Measurements from ENCODE around the gene VPS13D.

Gene VPS13D

DNA sequence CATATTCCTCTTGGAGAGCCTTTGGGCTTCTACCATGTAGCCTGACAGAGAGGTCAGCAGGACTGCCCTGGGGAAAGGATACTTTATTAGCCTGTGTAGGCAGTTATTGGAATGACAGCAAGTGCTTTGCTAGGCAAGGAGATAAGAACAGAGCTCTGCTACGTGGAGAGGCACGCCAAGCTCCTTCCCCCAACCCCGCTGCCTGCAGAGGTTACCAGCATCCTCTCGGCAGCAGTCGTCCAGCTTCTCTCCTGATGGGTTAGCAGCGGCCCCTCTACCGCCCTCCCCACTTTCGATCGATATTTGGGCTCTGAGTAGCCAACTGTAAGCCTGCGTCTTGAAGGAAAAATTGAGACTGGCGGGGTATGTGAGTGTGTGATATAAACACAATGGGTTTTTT lies 265.9 kb downstream of the VPS13D start:
- no peak for DNase-seq (ENCODE audit: low spot score)

- no peak for DNase-seq (ENCODE audit: low spot score)
Observed at GRCh38 chr1:12496154-12496961, 266.5 kb downstream of the VPS13D start.

- no peak for DNase-seq (ENCODE audit: low spot score)
Observed at GRCh38 chr1:12499539-12500240, 269.9 kb downstream of the VPS13D start.

- no peak for DNase-seq (ENCODE audit: low spot score)
Observed at GRCh38 chr1:12501661-12502060, 271.8 kb downstream of the VPS13D start.

- DNase-seq (ENCODE audit: low spot score): no peak
Observed at GRCh38 chr1:12502336-12503109, 272.7 kb downstream of the VPS13D start.

DNA sequence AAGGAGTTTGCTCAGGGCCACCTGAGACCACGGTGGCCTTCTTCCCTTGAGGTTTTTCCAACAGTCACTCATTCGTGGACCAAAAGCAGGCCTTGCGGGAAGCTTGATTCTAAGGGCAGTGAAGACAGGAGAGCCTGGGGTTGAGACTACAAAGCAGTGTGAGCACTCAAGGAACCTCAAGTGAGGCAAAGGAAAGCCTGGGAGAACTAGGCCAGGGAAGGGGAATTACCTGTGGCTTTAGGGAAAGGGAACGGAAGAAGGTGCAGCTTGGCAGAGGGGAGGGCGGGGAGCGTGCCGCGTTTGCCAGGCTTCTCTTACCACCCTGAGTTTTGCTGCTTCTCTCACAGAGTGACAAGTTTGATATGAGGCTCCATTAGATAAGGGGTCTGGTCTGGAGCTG lies 273.9 kb downstream of the VPS13D start:
- no peak for DNase-seq (ENCODE audit: low spot score)

GRCh38 chr1:12504601-12505000 lies 274.8 kb downstream of the VPS13D start:
- no peak for DNase-seq (ENCODE audit: low spot score)

GRCh38 chr1:12505231-12505630 lies 275.4 kb downstream of the VPS13D start:
- no peak for DNase-seq (ENCODE audit: low spot score)

GRCh38 chr1:12505639-12506280 lies 275.9 kb downstream of the VPS13D start:
- DNase-seq (ENCODE audit: low spot score): no peak

- DNase-seq (ENCODE audit: low spot score): no peak
Observed at GRCh38 chr1:12506281-12507280, 276.8 kb downstream of the VPS13D start.

- DNase-seq (ENCODE audit: low spot score): no peak
Observed at GRCh38 chr1:12507631-12508030, 277.8 kb downstream of the VPS13D start.

- no peak for DNase-seq (ENCODE audit: low spot score)
Observed at GRCh38 chr1:12508849-12509248, 279.0 kb downstream of the VPS13D start.

DNA sequence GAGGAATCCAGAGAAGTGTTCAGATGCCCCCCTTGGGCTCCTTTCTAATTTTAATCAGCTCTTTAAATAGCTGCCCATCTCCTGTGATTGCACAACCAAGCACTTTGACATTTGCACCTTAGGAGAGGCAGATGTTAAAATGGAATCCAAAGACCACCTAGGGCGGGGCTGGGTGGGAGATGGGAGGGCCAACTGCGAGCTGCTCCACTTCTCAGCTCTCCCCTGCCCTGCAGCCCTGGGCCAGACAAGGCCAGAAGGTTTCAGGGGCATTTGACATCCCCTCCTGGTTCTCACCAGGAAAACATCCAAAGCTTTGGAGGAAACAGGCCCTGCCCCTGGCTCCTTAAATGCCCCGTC lies 281.3 kb downstream of the VPS13D start:
- no peak for DNase-seq (ENCODE audit: low spot score)

DNA sequence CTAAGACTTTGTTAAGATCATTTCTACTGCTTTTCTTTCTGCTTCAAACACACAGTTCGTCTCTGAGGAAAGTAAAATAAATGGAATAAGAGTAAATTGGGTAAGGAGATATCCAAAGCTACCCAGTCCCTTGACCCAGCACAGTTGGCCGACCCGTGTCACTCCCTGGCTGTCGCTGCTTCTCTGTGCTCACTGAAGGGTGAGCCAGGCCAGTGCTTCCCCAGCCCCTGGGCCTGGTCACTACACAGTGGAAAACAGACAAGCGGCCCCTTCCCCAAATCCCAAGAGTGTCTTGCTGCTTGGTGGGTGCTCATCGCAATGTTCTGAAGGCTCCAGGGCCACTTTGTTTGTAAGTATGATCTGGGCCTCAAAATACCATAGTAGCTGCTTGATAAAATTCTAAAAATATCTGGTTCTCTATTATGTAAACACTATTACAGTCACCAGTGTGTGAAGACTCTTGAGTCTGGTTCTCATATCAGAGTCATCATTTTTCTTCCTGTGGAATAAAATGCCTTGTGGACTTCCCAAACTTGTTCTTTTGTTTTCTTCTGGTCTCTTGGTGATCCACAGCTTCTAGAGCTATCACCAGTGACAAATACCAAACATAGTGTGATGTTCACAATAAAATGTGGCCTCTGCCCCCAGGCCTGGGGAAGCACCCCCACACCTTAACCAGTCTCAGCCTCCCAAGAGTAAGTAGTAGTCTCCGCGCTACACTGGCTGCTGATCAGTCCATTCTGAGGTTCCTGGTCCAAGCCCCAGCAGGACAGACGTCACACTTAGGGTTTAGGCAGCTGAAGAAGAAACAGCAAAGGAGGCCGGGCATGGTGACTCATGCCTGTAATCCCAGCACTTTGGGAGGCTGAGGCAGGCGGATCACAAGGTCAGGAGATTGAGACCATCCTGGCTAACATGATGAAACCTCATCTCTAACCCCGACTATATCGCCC lies 282.0 kb downstream of the VPS13D start:
- DNase-seq (ENCODE audit: low spot score): no peak

- DNase-seq (ENCODE audit: low spot score): no peak
Observed at GRCh38 chr1:12513181-12513580, 283.4 kb downstream of the VPS13D start.

DNA sequence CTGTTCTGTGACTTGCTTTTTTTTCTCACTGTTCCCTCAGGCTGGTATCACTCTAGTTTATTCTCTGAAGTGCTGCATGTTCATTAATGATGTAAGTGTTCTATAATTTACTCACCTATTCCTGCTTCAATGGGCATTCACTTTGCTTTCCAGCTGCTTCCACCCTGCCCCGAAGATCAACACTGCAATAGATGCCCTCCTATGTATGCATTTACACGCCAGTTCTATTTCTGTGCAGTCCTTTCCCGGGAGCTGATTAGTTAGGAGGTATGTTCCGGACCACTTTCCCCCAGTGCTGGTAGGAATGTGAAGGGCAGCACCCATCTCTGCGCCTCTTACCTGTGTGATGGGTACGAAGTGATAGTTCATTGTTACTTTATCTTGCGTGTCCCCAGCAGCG lies 284.8 kb downstream of the VPS13D start:
- DNase-seq (ENCODE audit: low spot score): no peak

- no peak for DNase-seq (ENCODE audit: low spot score)
Observed at GRCh38 chr1:12515234-12515633, 285.4 kb downstream of the VPS13D start.

DNA sequence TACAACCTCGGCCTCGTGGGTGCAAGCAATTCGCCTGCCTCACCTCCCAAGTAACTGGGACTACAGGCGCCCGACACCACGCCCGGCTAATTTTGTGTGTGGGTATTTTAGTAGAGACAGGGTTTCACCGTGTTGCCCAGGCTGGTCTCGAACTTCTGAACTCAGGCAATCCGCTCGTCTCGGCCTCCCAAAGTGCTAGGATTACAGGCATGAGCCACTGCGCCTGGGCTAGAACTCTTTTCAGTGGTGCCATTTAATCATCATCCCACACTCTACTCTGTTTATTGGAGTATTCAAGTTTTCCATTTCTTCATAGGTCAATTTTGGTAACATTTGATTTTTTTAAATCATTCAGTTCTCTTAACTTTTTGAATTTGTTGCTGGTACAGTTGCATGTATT lies 286.9 kb downstream of the VPS13D start:
- no peak for DNase-seq (ENCODE audit: low spot score)

- no peak for DNase-seq (ENCODE audit: low spot score)
Observed at GRCh38 chr1:12518931-12519692, 289.3 kb downstream of the VPS13D start.

Measured in COLO829 (cell line).